ENCODE measurements around the gene NHS.
"Not testable (repeated sequence)": the region's sequence is repeated elsewhere in the genome, so short reads cannot be mapped to it uniquely, and the experiment has no call there.

The NHS gene

DNA sequence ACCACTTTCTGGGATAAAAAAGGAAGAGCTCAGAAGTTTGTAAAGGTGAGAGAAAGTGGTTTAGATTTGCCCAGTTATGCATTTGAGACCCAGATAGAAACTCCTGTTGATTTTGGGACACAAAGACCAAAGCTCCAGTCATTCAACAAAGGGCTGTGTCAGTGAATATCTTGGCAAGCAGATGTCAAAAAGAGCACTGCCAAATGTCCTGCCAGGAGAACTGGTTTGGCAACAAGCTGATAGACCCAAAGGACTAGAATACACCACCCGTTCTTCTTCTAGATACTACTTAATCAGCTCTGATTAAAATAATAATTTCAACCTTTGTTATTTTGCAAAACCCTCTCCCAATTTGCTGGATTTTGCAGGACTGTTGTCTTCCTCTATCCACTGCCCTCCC, 121.4 kb downstream of the NHS start:
- no peak for DNase-seq

DNA sequence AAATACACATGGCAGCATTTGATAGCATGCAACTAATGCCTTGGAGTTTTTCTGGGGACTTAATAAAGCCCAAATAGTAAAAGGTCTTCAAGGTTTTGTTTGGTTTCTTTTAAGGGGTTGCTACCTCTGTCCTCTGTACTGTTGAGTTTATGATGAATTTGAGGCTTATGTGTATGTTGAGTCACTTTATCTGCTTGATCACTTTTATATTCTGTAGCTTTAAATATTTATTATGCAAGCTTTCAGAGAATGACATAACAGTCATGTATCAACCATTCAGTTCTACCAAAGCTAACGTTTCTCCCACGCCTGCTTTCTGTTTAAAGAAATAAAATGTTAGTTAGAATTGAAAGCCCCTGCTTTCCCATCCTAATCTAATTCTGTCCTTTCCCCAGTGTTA, 122.2 kb downstream of the NHS start:
- DNase-seq = no peak

DNA sequence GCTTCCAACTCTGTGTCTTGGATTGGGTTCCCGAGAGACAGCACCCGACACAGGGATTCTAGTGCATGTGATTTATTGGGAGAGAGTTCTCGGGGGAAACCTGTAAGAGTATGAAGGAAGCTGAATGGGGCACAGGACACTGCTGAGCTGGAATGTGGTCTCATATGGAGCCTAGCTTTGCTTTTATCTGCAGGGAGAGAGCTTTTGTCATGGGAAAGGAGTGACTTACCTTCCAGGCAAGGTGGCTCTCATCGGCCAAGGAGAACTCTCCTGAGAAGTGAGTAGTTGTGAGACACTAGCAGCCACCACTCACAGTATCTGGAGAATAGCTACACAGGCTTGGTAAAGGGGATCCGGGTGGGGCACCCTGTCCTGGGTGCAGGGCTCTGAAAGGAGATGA, 124.5 kb downstream of the NHS start:
- DNase-seq = no peak

DNA sequence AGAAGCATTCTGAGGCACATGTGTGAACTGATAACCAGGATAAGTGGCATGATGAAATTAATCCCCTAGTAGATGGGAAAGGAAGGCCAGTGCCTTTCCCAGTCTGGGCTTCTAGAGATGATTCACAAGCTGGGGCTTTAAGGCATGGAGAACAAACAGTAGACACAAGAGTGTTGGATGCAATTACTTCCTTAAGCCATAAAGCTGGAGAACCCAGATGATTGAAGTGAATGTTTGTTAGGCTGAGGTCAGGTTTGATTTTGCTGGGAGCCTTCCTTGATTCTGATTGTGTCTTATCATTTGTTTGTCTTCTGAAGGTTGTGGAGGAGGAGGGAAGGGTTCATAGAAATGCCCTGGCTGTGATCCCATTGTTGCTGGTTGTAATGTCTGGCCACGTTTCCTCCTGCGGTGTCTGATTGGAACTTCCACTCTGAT, 125.2 kb downstream of the NHS start:
- DNase-seq = no peak

DNA sequence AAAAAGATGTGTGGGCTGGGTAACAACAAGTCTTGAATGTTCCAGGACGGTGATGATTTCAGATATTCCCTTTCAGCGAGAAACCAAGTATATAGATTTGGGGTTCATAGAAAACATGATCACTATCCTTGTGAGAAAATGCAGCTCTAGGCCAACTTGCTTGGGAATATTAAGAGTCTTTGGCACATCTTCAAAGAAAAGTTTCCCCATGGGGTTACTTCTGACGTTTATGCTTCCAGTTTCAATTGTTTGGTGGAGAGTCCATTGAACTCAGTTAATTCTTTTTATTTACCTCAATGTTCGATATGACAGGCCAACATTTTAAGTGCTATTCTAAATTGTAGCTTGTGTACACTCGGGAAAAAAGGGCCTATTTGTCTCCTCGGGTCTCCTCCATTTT, 126.7 kb downstream of the NHS start:
- no peak for DNase-seq

DNA sequence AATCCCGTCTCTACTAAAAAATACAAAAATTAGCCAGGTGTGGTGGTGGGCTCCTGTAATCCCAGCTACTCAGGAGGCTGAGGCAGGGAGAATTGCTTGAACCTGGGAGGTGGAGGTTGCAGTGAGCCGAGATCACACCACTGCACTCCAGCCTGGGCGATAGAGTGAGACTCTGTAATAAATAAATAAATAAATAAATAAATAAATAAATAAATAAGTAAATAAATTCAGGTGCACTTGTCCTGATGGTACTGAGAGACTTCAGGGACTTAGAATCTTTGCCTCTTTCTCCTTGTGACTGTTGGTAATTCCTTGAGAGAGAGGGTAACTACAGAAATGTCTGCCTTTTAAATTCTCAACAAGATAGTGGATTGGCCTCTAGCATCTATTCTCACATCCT, 131.4 kb downstream of the NHS start:
- not testable (repeated sequence) for DNase-seq

DNA sequence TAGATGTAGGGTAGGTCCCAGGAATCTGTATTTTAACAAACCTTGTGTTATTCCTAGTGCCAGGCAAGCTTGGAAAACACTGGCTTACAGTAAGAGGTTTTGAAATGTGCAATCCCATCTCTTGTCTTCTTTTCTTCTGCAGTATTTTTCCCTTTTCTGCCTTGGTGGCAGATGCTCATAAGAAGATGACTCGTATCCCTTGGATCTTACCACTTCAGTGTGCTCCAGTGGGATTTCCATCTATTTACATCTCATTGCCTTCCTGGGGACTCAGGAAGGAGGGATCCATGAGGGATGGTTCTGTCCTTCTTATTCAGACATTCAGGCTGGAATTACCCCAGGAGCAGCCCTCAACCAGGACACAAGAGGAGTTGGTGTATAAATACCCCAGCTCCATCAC, 136.6 kb downstream of the NHS start:
- no peak for DNase-seq

DNA sequence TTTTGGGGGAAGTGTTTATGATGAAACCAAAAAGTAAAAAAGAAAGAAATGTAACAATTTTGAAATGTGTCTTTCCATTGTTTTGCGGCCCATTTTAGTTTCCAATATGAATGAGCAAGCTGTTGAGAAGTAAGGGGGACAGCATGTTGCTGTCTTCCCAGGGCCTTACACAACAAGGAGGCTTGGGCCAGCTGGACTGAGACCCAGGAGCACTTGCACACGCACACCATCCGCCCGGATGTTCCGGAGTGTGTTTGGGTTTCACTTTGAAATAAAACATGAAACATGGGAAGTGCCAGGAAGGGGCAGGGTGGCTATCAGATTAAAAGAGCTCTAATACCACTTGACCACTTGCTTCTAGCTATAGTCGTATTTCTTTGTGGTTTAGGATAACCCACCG, 144.4 kb downstream of the NHS start:
- no peak for DNase-seq

DNA sequence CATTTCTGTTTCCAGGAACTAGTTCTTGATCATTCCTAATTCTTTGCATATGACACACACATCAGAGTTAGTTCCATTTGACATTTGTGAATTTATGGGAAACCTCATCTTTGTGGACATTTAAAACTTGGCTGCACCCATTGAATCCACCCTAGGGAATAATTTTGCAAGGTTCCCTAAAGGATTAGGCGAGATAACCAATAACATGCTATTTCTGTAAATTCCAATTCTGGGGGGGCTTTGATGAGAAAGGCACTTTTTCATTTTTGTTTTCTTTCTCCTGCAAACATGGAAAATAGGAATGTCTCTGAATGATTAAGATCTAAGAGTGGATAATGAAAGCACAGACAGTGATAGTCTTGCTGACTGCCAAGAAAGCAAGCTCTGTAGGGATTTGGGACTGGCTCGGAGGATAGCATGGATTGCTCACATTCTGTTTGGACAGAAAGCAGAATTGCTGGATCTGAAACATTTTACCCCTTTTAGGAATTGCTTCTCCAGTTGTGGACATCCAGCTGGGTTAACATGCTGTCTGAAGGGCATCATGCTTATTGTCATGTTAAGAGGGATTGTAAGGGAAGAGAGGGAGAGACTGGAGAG, 145.1 kb downstream of the NHS start:
- no peak for DNase-seq

DNA sequence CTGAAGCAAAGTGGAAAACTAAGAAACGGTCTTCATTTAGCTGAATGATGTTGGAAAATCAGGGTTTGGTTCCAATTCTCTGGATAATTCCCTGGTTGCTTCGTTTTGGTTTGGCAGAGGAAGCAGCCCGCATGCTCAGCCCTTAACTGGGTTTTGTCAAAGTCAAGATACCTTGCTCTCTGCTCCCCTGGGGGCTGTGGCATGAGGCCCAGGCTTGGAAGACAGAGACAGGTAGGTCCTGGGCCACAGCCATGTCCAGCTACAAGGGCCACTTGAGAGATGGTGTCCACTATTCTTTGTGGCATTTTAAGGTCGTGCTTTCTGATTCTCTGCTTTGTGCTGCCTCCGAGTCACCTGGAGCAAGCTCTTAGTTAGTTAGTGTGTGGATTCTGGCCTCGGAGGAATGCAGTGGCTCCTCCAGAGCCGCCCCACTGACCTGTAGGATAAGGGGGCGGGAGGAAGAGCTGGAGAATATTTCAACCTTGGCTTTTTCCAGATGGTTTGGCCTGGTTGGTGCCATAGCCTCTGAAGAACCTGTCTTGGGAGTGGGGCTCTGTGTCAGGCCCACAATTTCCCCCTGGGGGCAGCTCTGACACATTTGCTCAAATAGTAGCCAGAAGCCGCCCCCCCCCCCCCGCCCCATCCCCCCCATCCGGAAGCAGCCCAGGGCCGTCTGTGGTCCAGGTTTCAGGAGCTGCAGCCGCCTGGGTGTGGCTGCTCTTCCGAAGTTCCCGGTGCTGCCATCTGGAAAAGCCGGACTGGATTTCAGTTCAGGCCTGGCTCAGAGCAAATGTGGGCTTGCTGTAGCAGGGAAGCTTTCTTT, 147.1 kb downstream of the NHS start:
- DNase-seq = no peak

DNA sequence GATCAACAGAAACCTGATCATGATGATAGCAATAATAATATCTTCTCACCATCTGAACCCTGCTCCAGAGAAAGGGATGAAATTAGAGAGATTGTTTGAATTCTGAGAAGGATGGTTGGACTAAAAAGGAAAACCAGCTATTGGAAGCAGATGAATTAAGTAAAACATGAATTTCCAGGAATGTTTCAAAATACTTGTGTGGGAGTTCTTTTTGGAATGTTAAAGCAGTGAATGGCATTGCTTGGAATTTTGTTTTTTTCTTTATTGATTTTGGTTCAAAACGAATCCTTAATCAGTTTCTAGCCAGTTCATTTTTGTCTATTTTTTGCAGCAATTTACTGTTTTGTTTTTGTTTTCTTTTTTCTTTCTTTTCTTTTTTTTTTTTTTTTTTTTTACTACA, 150.3 kb downstream of the NHS start:
- no peak for DNase-seq

DNA sequence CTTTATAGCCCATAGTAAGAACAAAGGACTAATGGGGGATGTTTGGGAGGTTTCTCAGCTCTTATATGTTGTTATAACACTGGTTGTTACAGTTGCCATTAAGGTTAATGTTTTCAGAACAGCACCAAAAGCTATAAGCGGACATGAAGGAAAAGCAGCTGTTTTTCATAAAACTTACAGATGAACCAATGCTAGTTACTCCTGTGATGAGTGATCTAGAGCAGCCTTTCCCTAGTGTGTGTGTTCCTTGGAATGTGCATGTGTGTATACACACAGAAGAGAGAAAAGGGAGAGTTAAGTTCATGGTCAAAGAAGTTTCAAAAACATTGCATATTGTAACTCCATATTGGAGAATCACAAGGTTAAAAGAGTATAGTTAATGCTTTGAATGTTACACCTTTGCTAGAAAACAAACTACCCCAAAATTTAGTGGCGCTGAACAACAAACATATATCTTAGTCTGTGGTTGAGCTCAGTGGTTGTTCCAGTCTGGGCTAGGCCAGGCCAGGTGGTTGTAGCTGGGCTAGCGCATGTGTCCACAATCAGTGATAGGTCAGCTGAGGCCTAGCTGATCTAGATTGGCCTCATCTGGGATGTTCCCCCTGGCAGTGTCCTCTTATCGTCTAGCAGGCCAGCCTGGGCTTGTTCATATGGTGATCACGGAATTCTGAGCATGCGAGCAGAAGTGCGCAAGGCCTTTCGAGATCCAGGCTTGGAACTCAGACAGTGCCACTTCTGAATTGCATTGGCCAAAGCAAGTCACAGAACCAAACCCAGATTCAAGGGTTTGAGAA, 151.0 kb downstream of the NHS start:
- no peak for DNase-seq

DNA sequence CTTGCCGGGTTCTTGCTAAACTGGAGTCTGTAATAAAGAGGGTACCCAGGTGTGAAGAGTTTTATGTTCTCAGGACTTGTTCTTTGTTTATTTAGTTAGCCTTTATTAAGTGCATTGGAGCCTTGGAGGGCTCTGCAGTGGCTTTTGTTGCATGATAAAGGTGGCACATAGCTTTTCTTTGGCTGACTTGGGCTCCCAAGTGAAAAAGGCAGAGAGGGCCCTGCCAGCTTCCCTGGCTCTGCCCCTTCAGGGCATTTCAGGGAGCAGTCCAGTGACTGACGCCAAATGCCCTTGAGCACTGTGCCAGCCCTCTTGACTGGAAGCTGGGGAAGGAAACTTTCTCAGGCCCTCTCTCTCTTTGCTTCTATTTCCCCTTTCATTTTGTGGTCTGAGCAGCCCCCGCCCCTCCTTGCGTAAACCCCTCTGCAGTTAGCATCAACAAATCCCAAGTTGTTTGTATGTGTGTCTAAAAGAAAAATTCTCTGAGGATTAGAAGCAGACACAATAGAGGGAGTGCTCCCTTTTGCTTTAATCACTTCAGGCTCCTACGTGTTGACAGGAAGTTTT, 152.2 kb downstream of the NHS start:
- no peak for DNase-seq

DNA sequence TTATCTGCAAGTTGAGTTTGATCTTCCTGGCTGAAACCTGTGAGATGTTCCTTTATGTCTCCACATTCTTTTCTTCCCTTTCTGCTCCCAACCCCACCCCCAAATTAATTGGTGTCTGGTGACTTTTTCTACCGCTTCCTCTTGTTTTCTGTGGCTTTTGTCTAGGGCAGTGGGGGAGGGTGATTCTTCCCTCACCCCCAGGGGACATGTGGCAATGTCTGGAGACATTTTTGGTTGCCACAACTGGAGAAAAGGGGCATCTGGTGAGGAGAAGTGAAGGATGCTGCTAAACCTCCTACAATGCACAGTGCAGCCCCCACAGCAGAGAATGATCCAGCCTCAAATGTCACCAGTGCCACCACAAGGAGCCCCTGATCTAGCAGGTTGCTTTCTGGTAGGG, 152.9 kb downstream of the NHS start:
- no peak for DNase-seq

DNA sequence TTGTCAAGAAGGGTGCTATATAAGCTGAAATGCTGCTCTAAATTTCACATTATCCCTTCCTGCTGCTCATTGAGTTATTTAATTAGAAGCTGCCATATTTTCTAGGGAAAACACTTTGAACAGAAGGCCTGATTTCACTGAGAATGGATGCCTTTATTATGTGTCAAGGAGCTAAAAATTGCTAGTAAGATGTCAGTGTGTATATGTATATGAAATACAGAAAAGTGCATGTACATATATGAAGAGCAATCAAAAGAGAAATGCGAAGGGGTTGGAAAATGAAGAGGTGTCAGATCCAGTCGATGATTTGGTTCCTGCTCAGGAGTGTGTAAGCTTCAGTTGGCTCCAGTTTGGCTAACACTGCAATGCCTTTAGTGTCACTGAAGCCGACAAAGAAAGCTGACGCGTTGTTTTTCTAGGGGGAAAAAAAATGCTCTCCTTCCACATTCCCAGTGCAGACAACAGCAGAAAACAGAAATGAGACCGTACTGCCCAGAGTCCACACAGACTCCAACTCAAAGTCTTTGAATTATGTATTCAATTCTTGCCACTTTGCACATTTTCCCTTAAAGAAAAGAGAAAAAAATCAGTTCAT, 154.2 kb downstream of the NHS start:
- DNase-seq = no peak

DNA sequence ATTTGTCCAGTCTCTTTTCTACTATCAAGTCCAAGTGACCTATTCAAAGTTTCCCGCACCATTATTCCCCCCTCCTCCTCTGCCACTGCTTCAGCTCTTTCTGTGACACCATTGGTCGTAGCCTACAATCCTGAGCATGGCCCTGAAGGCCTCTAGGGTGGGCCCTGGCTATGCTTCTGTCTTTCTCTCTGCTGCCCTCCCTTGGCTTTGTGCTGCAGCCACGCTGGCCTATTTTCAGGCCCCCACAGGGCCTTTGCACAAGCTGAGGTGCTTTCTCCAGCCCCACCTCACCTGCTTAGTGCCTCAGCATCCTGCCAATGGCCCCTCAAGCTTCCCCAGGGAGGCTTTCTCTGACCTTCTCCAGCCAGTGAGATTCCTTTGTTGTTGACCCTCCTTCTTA, 156.5 kb downstream of the NHS start:
- DNase-seq = no peak

DNA sequence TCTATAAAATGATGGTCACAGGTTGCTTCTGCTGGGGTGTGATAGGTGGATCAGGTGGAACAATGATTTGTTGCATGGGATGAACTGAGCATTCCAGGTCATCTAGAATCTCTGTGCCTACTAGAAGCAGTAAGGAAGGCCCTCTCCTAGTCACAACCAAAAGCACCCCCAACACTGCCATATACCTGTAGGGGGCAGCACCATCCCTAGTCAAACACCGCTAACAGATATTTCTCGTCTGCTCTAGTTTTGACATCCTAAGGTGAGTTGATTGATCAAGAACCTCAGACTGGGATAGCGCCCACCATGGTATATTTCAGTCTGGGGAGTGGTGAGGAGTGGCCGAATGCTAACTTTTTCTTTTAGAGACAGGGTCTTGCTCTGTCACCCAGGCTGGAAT, 160.2 kb downstream of the NHS start:
- no peak for DNase-seq

DNA sequence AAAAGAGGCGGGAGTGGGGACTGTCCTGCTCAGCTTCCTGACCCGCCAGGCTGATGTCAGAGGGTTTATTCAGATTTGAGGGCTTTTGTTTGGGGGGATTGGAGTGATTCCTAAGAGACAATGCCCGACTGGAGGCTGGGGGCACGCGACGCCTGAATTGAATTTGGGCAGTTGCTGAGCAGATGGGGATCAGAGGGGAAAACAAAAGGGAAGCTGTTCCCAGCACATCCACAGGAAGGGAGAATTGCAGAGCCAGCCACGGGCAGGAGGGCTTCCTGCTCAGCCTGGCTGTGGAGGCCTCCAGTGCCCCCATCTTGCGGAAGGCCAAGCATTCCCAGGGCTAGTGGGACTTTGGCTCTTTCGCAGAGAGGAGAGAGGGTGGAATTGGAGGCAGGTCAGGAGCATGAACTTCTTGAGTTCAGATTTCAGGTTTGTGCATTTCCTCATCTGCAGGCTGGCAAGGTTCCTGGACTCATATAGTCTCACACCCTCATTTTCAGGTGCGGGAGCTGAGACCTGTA, 162.8 kb downstream of the NHS start:
- DNase-seq = no peak

DNA sequence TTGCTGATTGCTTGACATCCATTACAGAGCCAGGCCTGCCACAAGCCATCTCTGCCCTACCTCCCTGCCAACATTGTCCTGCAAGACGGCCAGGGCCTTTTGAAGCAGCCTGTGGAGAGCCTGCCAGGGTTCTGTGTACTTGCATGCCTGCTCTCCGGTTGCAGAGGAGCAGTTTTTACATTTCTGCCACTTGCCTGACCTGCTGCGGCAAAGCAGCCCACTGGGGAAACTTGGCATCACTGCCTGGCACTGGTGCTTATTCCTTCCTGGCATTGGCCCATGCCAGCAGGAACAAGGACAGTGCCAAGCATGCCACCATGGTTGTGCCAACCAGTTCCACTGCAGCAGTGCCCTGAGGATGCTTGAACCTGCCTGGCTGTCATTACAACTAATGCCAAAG, 167.1 kb downstream of the NHS start:
- no peak for DNase-seq

DNA sequence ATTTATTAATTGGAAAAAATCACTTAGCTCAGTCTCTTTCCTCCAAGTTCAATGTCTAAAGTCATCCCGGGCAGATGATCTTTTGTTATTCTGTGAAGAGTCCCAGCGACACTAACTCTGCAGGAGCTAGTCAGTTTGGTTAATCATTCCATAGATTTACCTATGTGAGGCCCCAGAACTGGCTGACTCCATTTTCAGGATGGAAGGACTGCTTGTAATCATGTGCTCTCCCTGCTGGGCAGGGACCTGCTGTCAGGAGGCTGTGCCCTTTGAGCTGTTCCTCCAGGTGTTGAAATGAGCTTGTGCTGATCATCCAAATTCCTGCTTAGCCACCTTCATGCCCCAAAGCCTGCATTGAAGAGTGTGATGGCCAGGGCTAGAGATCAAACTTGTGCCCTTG, 169.8 kb downstream of the NHS start:
- no peak for DNase-seq

DNA sequence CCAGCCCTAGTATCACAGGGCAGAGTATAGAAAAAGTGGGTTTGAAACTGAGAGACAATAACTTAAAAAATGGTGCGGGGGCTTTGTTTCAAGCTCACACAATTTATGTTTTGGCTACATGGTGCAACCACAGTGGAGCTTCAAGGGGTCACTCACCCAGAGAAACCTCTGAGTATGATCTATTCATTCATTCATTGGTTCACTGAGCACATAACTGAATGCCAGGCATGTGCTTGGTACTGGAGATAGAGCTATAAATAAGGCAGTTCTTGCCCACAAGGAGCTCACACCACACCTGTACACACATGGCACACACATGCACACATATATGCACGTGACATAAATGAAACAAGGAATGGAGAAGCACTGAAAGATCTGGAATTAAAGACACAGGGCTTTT, 171.4 kb downstream of the NHS start:
- no peak for DNase-seq

DNA sequence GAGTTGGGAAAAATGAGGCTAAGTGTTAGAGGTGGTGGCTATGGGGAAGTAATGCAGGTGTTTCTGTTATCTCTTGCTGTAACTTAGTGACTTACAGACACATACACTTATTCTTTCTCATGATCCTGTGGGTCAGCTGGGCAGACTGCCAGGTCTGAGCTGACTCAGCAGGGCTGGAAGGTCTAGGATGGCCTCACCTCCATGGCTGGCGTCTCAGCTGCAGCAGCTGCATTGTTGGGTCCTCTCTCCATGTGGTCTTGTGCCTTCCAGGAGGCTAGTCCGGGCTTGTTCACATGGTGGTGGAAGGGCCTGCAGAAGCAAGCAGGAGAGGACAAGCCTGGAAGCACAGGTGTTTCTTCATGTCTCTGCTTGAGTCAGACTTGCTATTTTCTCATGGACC, 172.7 kb downstream of the NHS start:
- DNase-seq = no peak

Measured in right kidney (tissue), 1 donor.